ENCODE measurements around the gene IFNL1. TPM values are rescaled to one million over a fixed set of nuclear protein-coding genes. Genes with fewer than 3 reads are reported as not detected.
"Not testable (repeated sequence)": the region's sequence is repeated elsewhere in the genome, so short reads cannot be mapped to it uniquely, and the experiment has no call there.

Gene IFNL1
- total RNA-seq, 2 experiments from 2014 or later: not detected

DNA sequence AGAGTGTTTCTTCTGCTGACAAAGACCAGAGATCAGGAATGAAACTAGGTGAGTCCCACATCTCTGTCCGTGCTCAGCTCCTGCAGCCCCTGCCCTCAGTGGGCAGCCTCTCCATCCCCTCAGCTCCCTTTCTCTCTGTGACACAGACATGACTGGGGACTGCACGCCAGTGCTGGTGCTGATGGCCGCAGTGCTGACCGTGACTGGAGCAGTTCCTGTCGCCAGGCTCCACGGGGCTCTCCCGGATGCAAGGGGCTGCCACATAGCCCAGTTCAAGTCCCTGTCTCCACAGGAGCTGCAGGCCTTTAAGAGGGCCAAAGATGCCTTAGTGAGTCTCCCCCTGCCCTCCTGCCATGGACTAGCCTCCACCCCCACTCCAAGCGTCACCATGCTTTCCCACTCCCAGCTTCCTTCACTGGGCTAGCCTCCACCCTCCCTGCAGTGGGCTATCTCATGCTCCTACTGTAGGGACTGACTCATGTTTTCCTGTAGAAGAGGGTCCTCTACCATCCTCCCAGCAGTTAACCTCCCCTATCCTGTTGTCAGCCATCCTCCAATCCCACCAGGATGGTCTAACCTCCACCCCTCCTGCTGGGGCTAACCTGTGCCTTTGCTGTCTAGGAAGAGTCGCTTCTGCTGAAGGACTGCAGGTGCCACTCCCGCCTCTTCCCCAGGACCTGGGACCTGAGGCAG lies 27.5 kb upstream of the IFNL1 start:
- H3K9me3 ChIP-seq (ENCODE audit: control insufficient read depth in 1 of 2, insufficient read depth in 1 of 2, low read length in 2 of 2): peaks cover 0 to 12% of the 10 kb centered on the region in 2 experiments
- H3K4me3 Mint-ChIP-seq; H3K4me3 ChIP-seq (ENCODE audit: low read length); H3K27ac ChIP-seq (ENCODE audit: low read depth in 1 of 2, low read length in 2 of 2); CTCF ChIA-PET; DNase-seq; POLR2A ChIA-PET; intact Hi-C loops (cut with DNase I, micrococcal nuclease); H3K9me3 Mint-ChIP-seq; H3K4me1 Mint-ChIP-seq (ENCODE audit: low read depth); H3K36me3 Mint-ChIP-seq (ENCODE audit: low read depth); ATAC-seq (ENCODE audit: poor library complexity); H3K27ac Mint-ChIP-seq; H3K36me3 ChIP-seq (ENCODE audit: insufficient read depth, low read length): not testable (repeated sequence)
- H3K4me1 ChIP-seq (ENCODE audit: insufficient read depth, low read length): peaks cover 16% of the 10 kb centered on the region
- H3K27me3 Mint-ChIP-seq: peaks cover 19% of the 10 kb centered on the region
- H3K27me3 ChIP-seq (ENCODE audit: control insufficient read depth in 1 of 2, insufficient read depth in 2 of 2, low read length in 2 of 2): peaks cover 18 to 20% of the 10 kb centered on the region in 2 experiments

DNA sequence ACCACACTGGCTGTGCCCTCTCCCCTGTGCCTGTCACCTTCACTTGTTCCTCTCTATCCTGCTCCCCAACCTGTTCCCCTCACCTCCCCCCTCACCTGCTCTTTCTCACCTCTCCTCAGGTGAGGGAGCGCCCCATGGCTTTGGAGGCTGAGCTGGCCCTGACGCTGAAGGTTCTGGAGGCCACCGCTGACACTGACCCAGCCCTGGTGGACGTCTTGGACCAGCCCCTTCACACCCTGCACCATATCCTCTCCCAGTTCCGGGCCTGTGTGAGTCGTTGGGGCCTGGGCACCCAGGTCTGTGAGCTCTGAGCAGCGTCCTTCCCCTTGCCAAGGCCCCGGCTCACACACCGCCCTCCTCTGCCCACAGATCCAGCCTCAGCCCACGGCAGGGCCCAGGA lies 26.8 kb upstream of the IFNL1 start:
- H3K4me3 ChIP-seq (ENCODE audit: low read length); H3K27ac Mint-ChIP-seq; ATAC-seq (ENCODE audit: poor library complexity); DNase-seq; CTCF ChIA-PET; H3K4me3 Mint-ChIP-seq; H3K9me3 ChIP-seq (ENCODE audit: control insufficient read depth in 1 of 2, insufficient read depth in 1 of 2, low read length in 2 of 2); H3K36me3 Mint-ChIP-seq (ENCODE audit: low read depth); intact Hi-C loops (cut with DNase I, micrococcal nuclease); H3K4me1 Mint-ChIP-seq (ENCODE audit: low read depth); H3K9me3 Mint-ChIP-seq; POLR2A ChIA-PET; H3K27ac ChIP-seq (ENCODE audit: low read depth in 1 of 2, low read length in 2 of 2); H3K4me1 ChIP-seq (ENCODE audit: insufficient read depth, low read length); H3K36me3 ChIP-seq (ENCODE audit: insufficient read depth, low read length): not testable (repeated sequence)
- peaks cover 13% of the 10 kb centered on the region in 2 experiments for H3K27me3 ChIP-seq (ENCODE audit: control insufficient read depth in 1 of 2, insufficient read depth in 2 of 2, low read length in 2 of 2)
- H3K27me3 Mint-ChIP-seq: peaks cover 15% of the 10 kb centered on the region

DNA sequence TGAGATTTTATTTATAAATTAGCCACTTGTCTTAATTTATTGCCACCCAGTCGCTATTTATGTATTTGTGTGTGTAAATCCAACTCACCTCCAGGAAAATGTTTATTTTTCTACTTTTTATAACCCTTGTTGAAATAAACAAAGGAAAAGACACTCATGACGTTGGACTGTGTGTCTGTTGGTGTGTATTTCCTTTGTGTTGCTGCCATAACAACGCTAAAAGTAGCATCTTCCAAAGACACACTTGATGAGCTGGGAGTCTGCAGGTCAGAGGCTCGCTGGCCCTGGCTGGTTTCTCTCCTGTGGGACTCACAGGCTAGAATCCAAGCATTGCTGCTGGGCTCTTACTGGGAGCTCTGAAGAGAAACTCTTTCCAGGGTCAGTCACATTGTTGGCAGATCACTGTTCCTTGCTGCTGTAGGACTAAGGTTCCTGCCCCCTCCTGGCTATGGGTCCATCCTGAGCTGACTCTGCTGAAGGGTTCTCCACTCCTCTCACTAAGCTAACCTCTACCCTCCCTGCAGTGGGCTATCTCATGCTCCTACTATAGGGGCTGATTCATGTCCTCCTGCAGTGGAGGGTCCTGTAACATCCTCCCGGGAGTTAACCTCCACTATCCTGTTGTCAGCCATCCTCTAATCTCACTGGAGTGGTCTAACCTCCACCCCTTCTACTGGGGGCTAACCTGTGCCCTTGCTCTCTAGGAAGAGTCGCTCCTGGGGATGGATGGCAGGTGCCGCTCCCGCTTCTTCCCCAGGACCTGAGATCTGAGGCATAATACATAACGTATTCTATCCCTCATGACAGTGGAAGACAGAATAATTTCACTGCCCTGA lies 26.0 kb upstream of the IFNL1 start:
- H3K27ac ChIP-seq (ENCODE audit: low read depth in 1 of 2, low read length in 2 of 2): no peak overlapping the region
- no peak for DNase-seq

DNA sequence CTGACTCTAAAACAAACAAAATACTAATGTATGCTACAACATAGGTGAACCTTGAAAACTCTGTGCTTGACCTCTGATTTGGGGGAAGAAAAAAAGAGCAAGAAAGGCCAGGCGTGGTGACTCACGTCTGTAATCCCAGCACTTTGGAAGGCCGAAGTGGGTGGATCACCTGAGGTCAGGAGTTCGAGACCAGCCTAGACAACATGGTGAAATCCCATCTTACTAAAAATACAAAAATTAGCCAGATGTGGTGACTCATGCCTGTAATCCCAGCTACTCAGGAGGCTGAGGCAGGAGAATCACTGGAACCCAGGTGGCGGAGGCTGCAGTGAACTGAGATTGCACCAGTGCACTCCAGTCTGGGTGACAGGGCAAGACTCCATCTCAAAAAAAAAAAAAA lies 22.3 kb upstream of the IFNL1 start:
- H3K4me1 ChIP-seq (ENCODE audit: insufficient read depth, low read length); intact Hi-C loops (cut with DNase I, micrococcal nuclease); H3K4me1 Mint-ChIP-seq (ENCODE audit: low read depth); H3K27ac Mint-ChIP-seq; H3K36me3 Mint-ChIP-seq (ENCODE audit: low read depth); H3K27me3 ChIP-seq (ENCODE audit: control insufficient read depth in 1 of 2, insufficient read depth in 2 of 2, low read length in 2 of 2); H3K36me3 ChIP-seq (ENCODE audit: insufficient read depth, low read length); CTCF ChIA-PET; H3K27ac ChIP-seq (ENCODE audit: low read depth in 1 of 2, low read length in 2 of 2); DNase-seq; H3K4me3 ChIP-seq (ENCODE audit: low read length); H3K9me3 Mint-ChIP-seq; H3K4me3 Mint-ChIP-seq; ATAC-seq (ENCODE audit: poor library complexity); H3K9me3 ChIP-seq (ENCODE audit: control insufficient read depth in 1 of 2, insufficient read depth in 1 of 2, low read length in 2 of 2): not testable (repeated sequence)
- peaks cover 15% of the 10 kb centered on the region for H3K27me3 Mint-ChIP-seq
- POLR2A ChIA-PET: interaction anchor here (0.6 kb wide), 1 partner anchor 862 kb away, joined by 3 read pairs; no protein-coding TSS in a partner anchor

More for the DNA sequence above, 26.0 kb upstream of the IFNL1 start:
- ChIA-PET POLR2A (no interaction called here), CTCF (no interaction called here)
- ATAC-seq (ENCODE audit: poor library complexity): no peak
- Histone ChIP-seq H3K9me3 (ENCODE audit: control insufficient read depth in 1 of 2, insufficient read depth in 1 of 2, low read length in 2 of 2) (peaks cover 0 to 5% of the 10 kb centered on the region in 2 experiments), H3K27me3 (ENCODE audit: control insufficient read depth in 1 of 2, insufficient read depth in 2 of 2, low read length in 2 of 2) (peaks cover 4 to 5% of the 10 kb centered on the region in 2 experiments), H3K4me1 (ENCODE audit: insufficient read depth, low read length) (peaks cover 2% of the 10 kb centered on the region), H3K36me3 (ENCODE audit: insufficient read depth, low read length) (no peaks in the 10 kb centered on the region), H3K4me3 (ENCODE audit: low read length) (no peak overlapping the region)
- Mint-ChIP-seq H3K4me1 (ENCODE audit: low read depth) (no peaks in the 10 kb centered on the region), H3K9me3 (no peaks in the 10 kb centered on the region), H3K27ac (no peak overlapping the region), H3K36me3 (ENCODE audit: low read depth) (no peaks in the 10 kb centered on the region), H3K4me3 (no peak overlapping the region), H3K27me3 (peaks cover 15% of the 10 kb centered on the region)
- TF ChIP-seq, protein P1, sequence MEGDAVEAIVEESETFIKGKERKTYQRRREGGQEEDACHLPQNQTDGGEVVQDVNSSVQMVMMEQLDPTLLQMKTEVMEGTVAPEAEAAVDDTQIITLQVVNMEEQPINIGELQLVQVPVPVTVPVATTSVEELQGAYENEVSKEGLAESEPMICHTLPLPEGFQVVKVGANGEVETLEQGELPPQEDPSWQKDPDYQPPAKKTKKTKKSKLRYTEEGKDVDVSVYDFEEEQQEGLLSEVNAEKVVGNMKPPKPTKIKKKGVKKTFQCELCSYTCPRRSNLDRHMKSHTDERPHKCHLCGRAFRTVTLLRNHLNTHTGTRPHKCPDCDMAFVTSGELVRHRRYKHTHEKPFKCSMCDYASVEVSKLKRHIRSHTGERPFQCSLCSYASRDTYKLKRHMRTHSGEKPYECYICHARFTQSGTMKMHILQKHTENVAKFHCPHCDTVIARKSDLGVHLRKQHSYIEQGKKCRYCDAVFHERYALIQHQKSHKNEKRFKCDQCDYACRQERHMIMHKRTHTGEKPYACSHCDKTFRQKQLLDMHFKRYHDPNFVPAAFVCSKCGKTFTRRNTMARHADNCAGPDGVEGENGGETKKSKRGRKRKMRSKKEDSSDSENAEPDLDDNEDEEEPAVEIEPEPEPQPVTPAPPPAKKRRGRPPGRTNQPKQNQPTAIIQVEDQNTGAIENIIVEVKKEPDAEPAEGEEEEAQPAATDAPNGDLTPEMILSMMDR (IDR thresholded peaks at IDR 0.05): no peak
- intact Hi-C loops (cut with DNase I, micrococcal nuclease): no loop called here

Data from CD4-positive, alpha-beta T cell (primary cell).